SK-N-SH (cell line): Measurements from ENCODE around the gene MEX3D.

Experiments used
- ELF1 ChIP-seq: IDR thresholded peaks from 2 replicates; pipeline ENCODE4 v1.4.0; 2012
- GABPA ChIP-seq: IDR thresholded peaks from 2 replicates; pipeline ENCODE4 v1.4.0; 2012; ENCODE audit warnings: low read depth, mild to moderate bottlenecking
- JUND ChIP-seq: IDR thresholded peaks from 2 replicates; pipeline ENCODE4 v1.4.0; 2012
- POLR2AphosphoS5 ChIP-seq: IDR thresholded peaks from 2 replicates; pipeline ENCODE4 v1.6.1; 2012; ENCODE audit warnings: low read depth, low read length
- RAD21 ChIP-seq: IDR thresholded peaks from 2 replicates; pipeline ENCODE4 v1.6.1; 2012; ENCODE audit warnings: mild to moderate bottlenecking, low read length
- RFX5 ChIP-seq: IDR thresholded peaks from 2 replicates; pipeline ENCODE4 v1.6.1; 2012; ENCODE audit warnings: mild to moderate bottlenecking, improper control_type of control experiment, low read length
- SMC3 ChIP-seq: IDR thresholded peaks from 2 replicates; pipeline ENCODE4 v1.6.1; 2012; ENCODE audit warnings: low read depth, low read length, improper control_type of control experiment
- YY1 ChIP-seq: IDR thresholded peaks from 2 replicates; pipeline ENCODE4 v1.4.0; 2012; ENCODE audit warnings: low read depth, mild to moderate bottlenecking
- TF ChIP-seq, protein P1 (sequence below): fragments of 200-600 bp; sonication (generic); IDR thresholded peaks from 2 replicates; pipeline ENCODE4 v1.6.1; 2017; ENCODE audit warnings: antibody characterized with exemption, mild to moderate bottlenecking, moderate library complexity
- TF ChIP-seq, protein P2 (sequence below): IDR thresholded peaks from 2 replicates; pipeline ENCODE4 v1.6.1; 2012; ENCODE audit warnings: mild to moderate bottlenecking, low read depth, low read length, moderate library complexity
- TF ChIP-seq, protein P3 (sequence below): IDR thresholded peaks from 2 replicates; pipeline ENCODE4 v1.4.0; 2012; ENCODE audit warnings: low read depth, borderline replicate concordance
- TF ChIP-seq, protein P4 (sequence below): IDR thresholded peaks from 2 replicates; pipeline ENCODE4 v1.4.0; 2012; ENCODE audit warnings: low read depth

DNA sequence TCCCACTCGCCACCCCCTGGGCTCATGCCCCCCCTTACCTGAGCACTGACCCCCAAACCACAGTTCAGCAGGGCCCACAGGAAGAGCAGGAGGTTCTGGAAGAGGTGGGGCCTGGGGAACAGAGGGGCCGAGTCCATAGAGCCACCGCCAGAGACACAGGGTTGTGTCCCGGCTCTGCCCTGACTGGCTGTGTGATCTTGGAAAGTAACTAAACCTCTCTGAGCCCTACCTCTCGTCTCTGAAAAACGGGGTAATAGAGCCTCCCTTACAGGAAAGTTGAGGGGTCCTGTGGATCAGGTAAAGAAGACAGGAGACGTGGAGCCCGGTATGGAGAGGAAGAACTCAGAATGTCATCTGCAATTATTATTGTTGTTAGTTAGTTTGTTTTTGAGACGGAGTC is 57.3 kb downstream of the MEX3D start:
- TF ChIP-seq POLR2AphosphoS5 (no peak), SMC3 (no peak), JUND (no peak), RFX5 (no peak), ELF1 (no peak), RAD21 (no peak), GABPA (no peak), YY1 (no peak)
- TF ChIP-seq, protein P1, sequence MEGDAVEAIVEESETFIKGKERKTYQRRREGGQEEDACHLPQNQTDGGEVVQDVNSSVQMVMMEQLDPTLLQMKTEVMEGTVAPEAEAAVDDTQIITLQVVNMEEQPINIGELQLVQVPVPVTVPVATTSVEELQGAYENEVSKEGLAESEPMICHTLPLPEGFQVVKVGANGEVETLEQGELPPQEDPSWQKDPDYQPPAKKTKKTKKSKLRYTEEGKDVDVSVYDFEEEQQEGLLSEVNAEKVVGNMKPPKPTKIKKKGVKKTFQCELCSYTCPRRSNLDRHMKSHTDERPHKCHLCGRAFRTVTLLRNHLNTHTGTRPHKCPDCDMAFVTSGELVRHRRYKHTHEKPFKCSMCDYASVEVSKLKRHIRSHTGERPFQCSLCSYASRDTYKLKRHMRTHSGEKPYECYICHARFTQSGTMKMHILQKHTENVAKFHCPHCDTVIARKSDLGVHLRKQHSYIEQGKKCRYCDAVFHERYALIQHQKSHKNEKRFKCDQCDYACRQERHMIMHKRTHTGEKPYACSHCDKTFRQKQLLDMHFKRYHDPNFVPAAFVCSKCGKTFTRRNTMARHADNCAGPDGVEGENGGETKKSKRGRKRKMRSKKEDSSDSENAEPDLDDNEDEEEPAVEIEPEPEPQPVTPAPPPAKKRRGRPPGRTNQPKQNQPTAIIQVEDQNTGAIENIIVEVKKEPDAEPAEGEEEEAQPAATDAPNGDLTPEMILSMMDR, result no peak
- TF ChIP-seq, protein P2, sequence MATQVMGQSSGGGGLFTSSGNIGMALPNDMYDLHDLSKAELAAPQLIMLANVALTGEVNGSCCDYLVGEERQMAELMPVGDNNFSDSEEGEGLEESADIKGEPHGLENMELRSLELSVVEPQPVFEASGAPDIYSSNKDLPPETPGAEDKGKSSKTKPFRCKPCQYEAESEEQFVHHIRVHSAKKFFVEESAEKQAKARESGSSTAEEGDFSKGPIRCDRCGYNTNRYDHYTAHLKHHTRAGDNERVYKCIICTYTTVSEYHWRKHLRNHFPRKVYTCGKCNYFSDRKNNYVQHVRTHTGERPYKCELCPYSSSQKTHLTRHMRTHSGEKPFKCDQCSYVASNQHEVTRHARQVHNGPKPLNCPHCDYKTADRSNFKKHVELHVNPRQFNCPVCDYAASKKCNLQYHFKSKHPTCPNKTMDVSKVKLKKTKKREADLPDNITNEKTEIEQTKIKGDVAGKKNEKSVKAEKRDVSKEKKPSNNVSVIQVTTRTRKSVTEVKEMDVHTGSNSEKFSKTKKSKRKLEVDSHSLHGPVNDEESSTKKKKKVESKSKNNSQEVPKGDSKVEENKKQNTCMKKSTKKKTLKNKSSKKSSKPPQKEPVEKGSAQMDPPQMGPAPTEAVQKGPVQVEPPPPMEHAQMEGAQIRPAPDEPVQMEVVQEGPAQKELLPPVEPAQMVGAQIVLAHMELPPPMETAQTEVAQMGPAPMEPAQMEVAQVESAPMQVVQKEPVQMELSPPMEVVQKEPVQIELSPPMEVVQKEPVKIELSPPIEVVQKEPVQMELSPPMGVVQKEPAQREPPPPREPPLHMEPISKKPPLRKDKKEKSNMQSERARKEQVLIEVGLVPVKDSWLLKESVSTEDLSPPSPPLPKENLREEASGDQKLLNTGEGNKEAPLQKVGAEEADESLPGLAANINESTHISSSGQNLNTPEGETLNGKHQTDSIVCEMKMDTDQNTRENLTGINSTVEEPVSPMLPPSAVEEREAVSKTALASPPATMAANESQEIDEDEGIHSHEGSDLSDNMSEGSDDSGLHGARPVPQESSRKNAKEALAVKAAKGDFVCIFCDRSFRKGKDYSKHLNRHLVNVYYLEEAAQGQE, result no peak
- TF ChIP-seq, protein P3, sequence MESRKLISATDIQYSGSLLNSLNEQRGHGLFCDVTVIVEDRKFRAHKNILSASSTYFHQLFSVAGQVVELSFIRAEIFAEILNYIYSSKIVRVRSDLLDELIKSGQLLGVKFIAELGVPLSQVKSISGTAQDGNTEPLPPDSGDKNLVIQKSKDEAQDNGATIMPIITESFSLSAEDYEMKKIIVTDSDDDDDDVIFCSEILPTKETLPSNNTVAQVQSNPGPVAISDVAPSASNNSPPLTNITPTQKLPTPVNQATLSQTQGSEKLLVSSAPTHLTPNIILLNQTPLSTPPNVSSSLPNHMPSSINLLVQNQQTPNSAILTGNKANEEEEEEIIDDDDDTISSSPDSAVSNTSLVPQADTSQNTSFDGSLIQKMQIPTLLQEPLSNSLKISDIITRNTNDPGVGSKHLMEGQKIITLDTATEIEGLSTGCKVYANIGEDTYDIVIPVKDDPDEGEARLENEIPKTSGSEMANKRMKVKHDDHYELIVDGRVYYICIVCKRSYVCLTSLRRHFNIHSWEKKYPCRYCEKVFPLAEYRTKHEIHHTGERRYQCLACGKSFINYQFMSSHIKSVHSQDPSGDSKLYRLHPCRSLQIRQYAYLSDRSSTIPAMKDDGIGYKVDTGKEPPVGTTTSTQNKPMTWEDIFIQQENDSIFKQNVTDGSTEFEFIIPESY, result no peak
- TF ChIP-seq, protein P4, sequence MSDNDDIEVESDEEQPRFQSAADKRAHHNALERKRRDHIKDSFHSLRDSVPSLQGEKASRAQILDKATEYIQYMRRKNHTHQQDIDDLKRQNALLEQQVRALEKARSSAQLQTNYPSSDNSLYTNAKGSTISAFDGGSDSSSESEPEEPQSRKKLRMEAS, result no peak
